WTC11 (cell line): ENCODE data around the gene DPEP2NB. TPM values are rescaled to one million over a fixed set of nuclear protein-coding genes. Genes with fewer than 3 reads are reported as not detected.

Experiments used
- ATAC-seq: fragments of 200-7000 bp; cut with Tn5 transposase; 2 replicates; pipeline ENCODE4 v1.10.0; 2021; ENCODE audit warnings: mild to moderate bottlenecking, moderate library complexity
- Bru-seq: library from RNA; stranded (reverse); fragments of 400-500 nt; gene quantifications from one replicate; lab custom pipeline; 2021; lab: Mats Ljungman, UMichigan
- CTCF ChIA-PET: fragments of 300-600 bp; sonication (Branson Sonifier 250); formaldehyde crosslinking; loops from one replicate; lab custom pipeline; 2021; ENCODE audit warnings: antibody characterized with exemption; lab: Charles Lee
- POLR2A ChIA-PET: fragments of 350-600 bp; sonication (Branson Sonifier 250); formaldehyde crosslinking; loops from one replicate; lab custom pipeline; 2021; ENCODE audit warnings: antibody characterized with exemption; lab: Charles Lee
- DNase-seq: peaks from one replicate; pipeline ENCODE4 v3.0.0; 2021; ENCODE audit warnings: low spot score
- H3K27ac Mint-ChIP-seq: 2 replicates; pipeline ENCODE4 v1.8.0; 2021; ENCODE audit warnings: mixed read lengths
- H3K27me3 Mint-ChIP-seq: 2 replicates; pipeline ENCODE4 v1.8.0; 2021; ENCODE audit warnings: low read depth, mild to moderate bottlenecking, moderate library complexity, mixed read lengths
- H3K36me3 Mint-ChIP-seq: 2 replicates; pipeline ENCODE4 v1.8.0; 2021; ENCODE audit warnings: mixed read lengths
- H3K4me1 Mint-ChIP-seq: 2 replicates; pipeline ENCODE4 v1.8.0; 2022; ENCODE audit warnings: mixed read lengths
- H3K4me3 Mint-ChIP-seq: 2 replicates; pipeline ENCODE4 v1.8.0; 2021; ENCODE audit warnings: mild to moderate bottlenecking, moderate library complexity, mixed read lengths
- H3K9me3 Mint-ChIP-seq: 2 replicates; pipeline ENCODE4 v1.8.0; 2021; ENCODE audit warnings: mixed read lengths
- CREM ChIP-seq: sonication (generic); formaldehyde crosslinking; IDR thresholded peaks from 2 replicates; pipeline ENCODE4 v1.8.1; 2022; ENCODE audit warnings: mild to moderate bottlenecking, missing genetic modification reagents, moderate library complexity
- ELF4 ChIP-seq: sonication (generic); formaldehyde crosslinking; IDR thresholded peaks from 2 replicates; pipeline ENCODE4 v1.8.1; 2022; ENCODE audit warnings: low read depth, mild to moderate bottlenecking, moderate library complexity, missing genetic modification reagents
- EMX1 ChIP-seq: fragments of 250-450 bp; sonication (Bioruptor Pico); IDR thresholded peaks from 2 replicates; pipeline ENCODE4 v1.8.0; 2021; ENCODE audit warnings: mild to moderate bottlenecking
- ERG ChIP-seq: fragments of 250-450 bp; sonication (Bioruptor Pico); IDR thresholded peaks from 2 replicates; pipeline ENCODE4 v1.8.0; 2021; ENCODE audit warnings: mild to moderate bottlenecking
- FOXJ3 ChIP-seq: sonication (generic); formaldehyde crosslinking; IDR thresholded peaks from 2 replicates; pipeline ENCODE4 v1.9.0; 2021; ENCODE audit warnings: missing genetic modification reagents, mild to moderate bottlenecking, borderline replicate concordance
- FOXK1 ChIP-seq: sonication (generic); formaldehyde crosslinking; IDR thresholded peaks from 2 replicates; pipeline ENCODE4 v1.8.0; 2022; ENCODE audit warnings: mild to moderate bottlenecking, moderate library complexity, missing genetic modification reagents
- GRHL2 ChIP-seq: fragments of 250-450 bp; sonication (Bioruptor Pico); IDR thresholded peaks from 2 replicates; pipeline ENCODE4 v1.8.0; 2022; ENCODE audit warnings: mild to moderate bottlenecking, moderate library complexity; ENCODE audit not compliant: insufficient replicate concordance, severe bottlenecking
- GTF2I ChIP-seq: fragments of 250-450 bp; sonication (Bioruptor Pico); conservative IDR thresholded peaks from 2 replicates; pipeline ENCODE4 v1.4.0; 2021; ENCODE audit warnings: mild to moderate bottlenecking
- IRF1 ChIP-seq: sonication (generic); formaldehyde crosslinking; IDR thresholded peaks from 2 replicates; pipeline ENCODE4 v1.8.0; 2023; ENCODE audit warnings: missing genetic modification reagents
- JUN ChIP-seq: sonication (generic); formaldehyde crosslinking; IDR thresholded peaks from 2 replicates; pipeline ENCODE4 v1.8.0; 2023; ENCODE audit warnings: mild to moderate bottlenecking, missing genetic modification reagents
- MLX ChIP-seq: sonication (generic); formaldehyde crosslinking; IDR thresholded peaks from 2 replicates; pipeline ENCODE4 v1.8.1; 2023; ENCODE audit warnings: mild to moderate bottlenecking, missing genetic modification reagents, moderate library complexity
- MXD4 ChIP-seq: fragments of 250-450 bp; sonication (Bioruptor Pico); IDR thresholded peaks from 2 replicates; pipeline ENCODE4 v1.8.0; 2021; ENCODE audit warnings: mild to moderate bottlenecking, moderate library complexity, borderline replicate concordance
- MYBL2 ChIP-seq: sonication (generic); formaldehyde crosslinking; IDR thresholded peaks from 2 replicates; pipeline ENCODE4 v1.8.1; 2023; ENCODE audit warnings: mild to moderate bottlenecking, moderate library complexity, missing genetic modification reagents
- NFYB ChIP-seq: sonication (generic); formaldehyde crosslinking; conservative IDR thresholded peaks from 2 replicates; pipeline ENCODE4 v1.8.0; 2022; ENCODE audit warnings: low read depth, missing genetic modification reagents
- NR3C1 ChIP-seq: sonication (generic); formaldehyde crosslinking; conservative IDR thresholded peaks from 2 replicates; pipeline ENCODE4 v1.8.1; 2023; ENCODE audit warnings: low read depth, mild to moderate bottlenecking, missing genetic modification reagents
- PRRX2 ChIP-seq: fragments of 250-450 bp; sonication (Bioruptor Pico); IDR thresholded peaks from 2 replicates; pipeline ENCODE4 v1.8.0; 2021; ENCODE audit warnings: mild to moderate bottlenecking
- SOX15 ChIP-seq: fragments of 250-450 bp; sonication (Bioruptor Pico); IDR thresholded peaks from 2 replicates; pipeline ENCODE4 v1.9.0; 2021; ENCODE audit warnings: mild to moderate bottlenecking
- SP1 ChIP-seq: sonication (generic); formaldehyde crosslinking; conservative IDR thresholded peaks from 2 replicates; pipeline ENCODE4 v1.8.1; 2022; ENCODE audit warnings: missing genetic modification reagents
- TEAD1 ChIP-seq: sonication (generic); formaldehyde crosslinking; IDR thresholded peaks from 2 replicates; pipeline ENCODE4 v1.8.0; 2022; ENCODE audit warnings: mild to moderate bottlenecking, missing genetic modification reagents
- ZNF219 ChIP-seq: sonication (generic); formaldehyde crosslinking; IDR thresholded peaks from 2 replicates; pipeline ENCODE4 v1.8.0; 2023; ENCODE audit warnings: missing genetic modification reagents, mild to moderate bottlenecking, borderline replicate concordance
- ZNF232 ChIP-seq: sonication (generic); formaldehyde crosslinking; IDR thresholded peaks from 2 replicates; pipeline ENCODE4 v1.8.0; 2022; ENCODE audit warnings: mild to moderate bottlenecking, missing genetic modification reagents
- ZNF416 ChIP-seq: fragments of 250-450 bp; sonication (Bioruptor Pico); IDR thresholded peaks from 2 replicates; pipeline ENCODE4 v1.9.0; 2021; ENCODE audit warnings: mild to moderate bottlenecking, inconsistent platforms
- long read RNA-seq, 3 experiments: library from RNA in 1 of 3; library from capped mRNA in 1 of 3; library from polyadenylated mRNA in 1 of 3; unstranded in 2 of 3; stranded (forward) in 1 of 3; transcript quantifications; one replicate each; pipeline ENCODE4 v2.0.0, GENCODE V29; 2021
- total RNA-seq: library from RNA; stranded (reverse); gene quantifications from 3 replicates; pipeline ENCODE4 v1.2.3, GENCODE V29; 2021
- TF ChIP-seq, protein P1 (sequence below): fragments of 200-600 bp; IDR thresholded peaks from 2 replicates; pipeline ENCODE4 v1.8.0; 2022; ENCODE audit warnings: antibody characterized with exemption
- TF ChIP-seq, protein P2 (sequence below): sonication (generic); formaldehyde crosslinking; IDR thresholded peaks from 2 replicates; pipeline ENCODE4 v1.8.1; 2023; ENCODE audit warnings: mild to moderate bottlenecking, missing genetic modification reagents, moderate library complexity

Gene DPEP2NB
- total RNA-seq = 0.32 TPM in 1 of 3 replicates, not detected in the others
- Bru-seq, nascent RNA = not detected
- long read RNA-seq, experiment 1 = 0 reads
- long read RNA-seq, experiment 2 = 0 reads
- long read RNA-seq, experiment 3 = 0 reads

GRCh38 chr16:68015681-68016080, at the start of gene DPEP2NB:
TSS of gene DPEP2NB (minus strand) at chr16:68015911. CDS start at chr16:68015770, 141 bp downstream.
- no peaks in the 10 kb centered on the region for H3K36me3 Mint-ChIP-seq
- DNase-seq (no peak), ATAC-seq (no peak)
- TF ChIP-seq TEAD1 (CRISPR knock-in tag) = no peak
- no peak for TF ChIP-seq IRF1 (CRISPR knock-in tag)
- no peaks in the 10 kb centered on the region; the same call in 1 of the 2 replicates for H3K27me3 Mint-ChIP-seq
- ChIA-PET CTCF (interaction anchor here (0.9 to 2.7 kb wide), 4 partner anchors 22 to 616 kb away, joined by 3 to 13 read pairs (median 5); no protein-coding TSS in a partner anchor), POLR2A (no interaction called here)
- H3K4me1 Mint-ChIP-seq = no peaks in the 10 kb centered on the region
- no peaks in the 10 kb centered on the region for H3K9me3 Mint-ChIP-seq
- H3K27ac Mint-ChIP-seq = peak within 1 kb of the TSS; percentile 10; the same call in 1 of the 2 replicates
- H3K4me3 Mint-ChIP-seq = no peak within 1 kb of the TSS

- Mint-ChIP-seq H3K36me3 (peaks cover 10% of the 10 kb centered on the region), H3K4me1 (no peaks in the 10 kb centered on the region), H3K27ac (0 out of 2 replicates have a peak overlapping the region, but pooled peaks have one; percentile 28), H3K9me3 (no peaks in the 10 kb centered on the region), H3K27me3 (no peaks in the 10 kb centered on the region), H3K4me3 (no peak overlapping the region)
- ATAC-seq (peak; percentile 99), DNase-seq (peak; percentile 79)
- ChIA-PET POLR2A (interaction anchor here (0.6 kb wide), 2 partner anchors 48 to 190 kb away, joined by 3 to 4 read pairs; no protein-coding TSS in a partner anchor), CTCF (interaction anchor here (0.6 to 1.4 kb wide), 12 partner anchors 13 to 405 kb away, joined by 3 to 6 read pairs (median 3); partner anchors contain the start of genes ACD, DDX28, DUS2 and NFATC3)
- no peak for TF ChIP-seq FOXJ3 (CRISPR knock-in tag)
- TF ChIP-seq SP1 (CRISPR knock-in tag) = 0 out of 2 replicates have a peak, but pooled peaks have one; percentile 24
- TF ChIP-seq, protein P1, sequence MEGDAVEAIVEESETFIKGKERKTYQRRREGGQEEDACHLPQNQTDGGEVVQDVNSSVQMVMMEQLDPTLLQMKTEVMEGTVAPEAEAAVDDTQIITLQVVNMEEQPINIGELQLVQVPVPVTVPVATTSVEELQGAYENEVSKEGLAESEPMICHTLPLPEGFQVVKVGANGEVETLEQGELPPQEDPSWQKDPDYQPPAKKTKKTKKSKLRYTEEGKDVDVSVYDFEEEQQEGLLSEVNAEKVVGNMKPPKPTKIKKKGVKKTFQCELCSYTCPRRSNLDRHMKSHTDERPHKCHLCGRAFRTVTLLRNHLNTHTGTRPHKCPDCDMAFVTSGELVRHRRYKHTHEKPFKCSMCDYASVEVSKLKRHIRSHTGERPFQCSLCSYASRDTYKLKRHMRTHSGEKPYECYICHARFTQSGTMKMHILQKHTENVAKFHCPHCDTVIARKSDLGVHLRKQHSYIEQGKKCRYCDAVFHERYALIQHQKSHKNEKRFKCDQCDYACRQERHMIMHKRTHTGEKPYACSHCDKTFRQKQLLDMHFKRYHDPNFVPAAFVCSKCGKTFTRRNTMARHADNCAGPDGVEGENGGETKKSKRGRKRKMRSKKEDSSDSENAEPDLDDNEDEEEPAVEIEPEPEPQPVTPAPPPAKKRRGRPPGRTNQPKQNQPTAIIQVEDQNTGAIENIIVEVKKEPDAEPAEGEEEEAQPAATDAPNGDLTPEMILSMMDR = peak; percentile 83
- no peak for TF ChIP-seq ELF4 (CRISPR knock-in tag)
- no peak for TF ChIP-seq CREM (CRISPR knock-in tag)
Observed at GRCh38 chr16:68064791-68065365, 49.2 kb upstream of the DPEP2NB start.

GRCh38 chr16:68062910-68063393, 47.2 kb upstream of the DPEP2NB start:
- DNase-seq = no peak
- ChIA-PET POLR2A (no interaction called here), CTCF (no interaction called here)
- Mint-ChIP-seq H3K9me3 (no peaks in the 10 kb centered on the region), H3K4me3 (no peak overlapping the region), H3K27me3 (no peaks in the 10 kb centered on the region), H3K27ac (no peak overlapping the region), H3K4me1 (no peaks in the 10 kb centered on the region), H3K36me3 (peaks cover 9% of the 10 kb centered on the region)
- no peak for ATAC-seq
- TF ChIP-seq, protein P2, sequence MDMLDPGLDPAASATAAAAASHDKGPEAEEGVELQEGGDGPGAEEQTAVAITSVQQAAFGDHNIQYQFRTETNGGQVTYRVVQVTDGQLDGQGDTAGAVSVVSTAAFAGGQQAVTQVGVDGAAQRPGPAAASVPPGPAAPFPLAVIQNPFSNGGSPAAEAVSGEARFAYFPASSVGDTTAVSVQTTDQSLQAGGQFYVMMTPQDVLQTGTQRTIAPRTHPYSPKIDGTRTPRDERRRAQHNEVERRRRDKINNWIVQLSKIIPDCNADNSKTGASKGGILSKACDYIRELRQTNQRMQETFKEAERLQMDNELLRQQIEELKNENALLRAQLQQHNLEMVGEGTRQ = no peak
- TF ChIP-seq ZNF232 = no peak
- TF ChIP-seq ZNF416 (CRISPR knock-in tag) = no peak
- TF ChIP-seq JUN (CRISPR knock-in tag) = no peak
- no peak for TF ChIP-seq NR3C1
- TF ChIP-seq EMX1 (CRISPR knock-in tag) = no peak
- TF ChIP-seq, protein P1 = no peak
- no peak for TF ChIP-seq MYBL2
- TF ChIP-seq GTF2I (CRISPR knock-in tag) = no peak
- no peak for TF ChIP-seq ZNF219 (CRISPR knock-in tag)
- TF ChIP-seq PRRX2 (CRISPR knock-in tag) = no peak
- no peak for TF ChIP-seq ERG
- no peak for TF ChIP-seq NFYB (CRISPR knock-in tag)
- TF ChIP-seq FOXK1 (CRISPR knock-in tag) = no peak
- TF ChIP-seq SOX15 (CRISPR knock-in tag) = no peak
- no peak for TF ChIP-seq MXD4
- TF ChIP-seq MLX (CRISPR knock-in tag) = no peak
- no peak for TF ChIP-seq GRHL2 (CRISPR knock-in tag)
